Activated naive CD8-positive, alpha-beta T cell treated with anti-CD3 and anti-CD28 coated beads for 36 hours (primary cell): ENCODE results near the gene ZNF346. TPM values are rescaled to one million over a fixed set of nuclear protein-coding genes. Genes with fewer than 3 reads are reported as not detected.
"Not testable (repeated sequence)": the region's sequence is repeated elsewhere in the genome, so short reads cannot be mapped to it uniquely, and the experiment has no call there.

Experiments used
- DNase-seq: peaks from one replicate; pipeline ENCODE4 v3.0.0; 2021
- H3K27ac Mint-ChIP-seq: one replicate; pipeline ENCODE4 v1.8.0; 2022; ENCODE audit warnings: mild to moderate bottlenecking, moderate library complexity, mixed read lengths
- H3K27me3 Mint-ChIP-seq: one replicate; pipeline ENCODE4 v1.8.0; 2022; ENCODE audit warnings: mild to moderate bottlenecking, mixed read lengths
- H3K36me3 Mint-ChIP-seq: one replicate; pipeline ENCODE4 v1.8.0; 2021; ENCODE audit warnings: mild to moderate bottlenecking, mixed read lengths
- H3K4me1 Mint-ChIP-seq: one replicate; pipeline ENCODE4 v1.8.0; 2021; ENCODE audit warnings: mixed read lengths
- H3K4me3 Mint-ChIP-seq: one replicate; pipeline ENCODE4 v1.8.0; 2022; ENCODE audit warnings: mild to moderate bottlenecking, moderate library complexity, mixed read lengths
- H3K9me3 Mint-ChIP-seq: one replicate; pipeline ENCODE4 v1.8.0; 2022; ENCODE audit warnings: mixed read lengths
- total RNA-seq, 2 experiments: library from RNA; stranded (reverse); gene quantifications; one replicate each; pipeline ENCODE4 v1.2.3, GENCODE V29; 2021

The ZNF346 gene
- total RNA-seq, 2 experiments from 2014 or later: 16.7 to 18.2 TPM

GRCh38 chr5:176998828-176999227 lies 23.7 kb upstream of the ZNF346 start:
- Mint-ChIP-seq H3K36me3 (peaks cover 41% of the 10 kb centered on the region), H3K27ac (no peak overlapping the region), H3K9me3 (peaks cover 5% of the 10 kb centered on the region), H3K27me3 (no peaks in the 10 kb centered on the region), H3K4me1 (peaks cover 25% of the 10 kb centered on the region), H3K4me3 (no peak overlapping the region)
- DNase-seq: no peak

DNA sequence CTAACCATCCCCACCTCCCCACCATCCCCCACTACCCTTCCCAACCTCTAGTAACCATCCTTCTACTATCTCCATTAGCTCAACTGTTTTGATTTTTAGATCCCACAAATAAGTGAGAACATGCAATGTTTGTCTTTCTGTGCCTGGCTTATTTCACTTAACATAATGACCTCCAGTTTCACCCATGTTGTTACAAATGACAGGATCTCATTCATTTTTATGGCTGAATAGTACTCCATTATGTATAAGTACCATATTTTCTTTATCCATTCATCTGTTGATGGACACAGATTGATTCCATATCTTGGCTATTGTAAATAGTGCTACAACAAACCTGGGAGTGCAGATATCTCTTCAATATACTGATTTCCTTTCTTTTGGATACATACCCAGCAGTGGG lies 23.0 kb upstream of the ZNF346 start:
- not testable (repeated sequence) for H3K27me3 Mint-ChIP-seq, DNase-seq, H3K9me3 Mint-ChIP-seq, H3K27ac Mint-ChIP-seq, H3K4me3 Mint-ChIP-seq
- peaks cover 37% of the 10 kb centered on the region for H3K36me3 Mint-ChIP-seq
- H3K4me1 Mint-ChIP-seq: peaks cover 31% of the 10 kb centered on the region

DNA sequence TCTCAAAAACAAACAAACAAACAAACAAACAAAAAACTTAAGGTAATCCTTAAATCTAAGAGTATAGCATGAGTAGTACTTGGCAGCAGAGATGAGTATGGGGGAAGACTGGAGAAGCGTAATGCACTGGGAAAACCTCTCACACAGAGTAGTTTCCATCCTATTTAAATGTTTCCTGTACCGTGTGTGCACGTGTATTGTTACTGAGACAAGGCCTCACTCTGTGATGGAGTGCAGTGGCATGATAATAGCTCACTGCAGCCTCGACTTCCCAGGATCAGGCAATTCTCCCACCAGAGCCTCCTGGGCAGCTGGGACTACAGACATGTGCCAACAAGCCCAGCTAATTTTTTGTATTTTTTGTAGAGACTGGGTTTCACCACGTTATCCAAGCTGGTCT lies 18.8 kb upstream of the ZNF346 start:
- H3K4me3 Mint-ChIP-seq: no peak overlapping the region
- no peak overlapping the region for H3K27ac Mint-ChIP-seq
- H3K4me1 Mint-ChIP-seq: peaks cover 31% of the 10 kb centered on the region
- H3K27me3 Mint-ChIP-seq: no peaks in the 10 kb centered on the region
- H3K9me3 Mint-ChIP-seq: no peaks in the 10 kb centered on the region
- peaks cover 24% of the 10 kb centered on the region for H3K36me3 Mint-ChIP-seq
- no peak for DNase-seq

GRCh38 chr5:177004961-177005360 lies 17.5 kb upstream of the ZNF346 start:
- H3K9me3 Mint-ChIP-seq: no peaks in the 10 kb centered on the region
- peak overlapping the region; percentile 92 for H3K4me3 Mint-ChIP-seq
- no peak overlapping the region for H3K27ac Mint-ChIP-seq
- H3K36me3 Mint-ChIP-seq: peaks cover 16% of the 10 kb centered on the region
- peaks cover 26% of the 10 kb centered on the region for H3K4me1 Mint-ChIP-seq
- no peaks in the 10 kb centered on the region for H3K27me3 Mint-ChIP-seq
- DNase-seq: no peak

DNA sequence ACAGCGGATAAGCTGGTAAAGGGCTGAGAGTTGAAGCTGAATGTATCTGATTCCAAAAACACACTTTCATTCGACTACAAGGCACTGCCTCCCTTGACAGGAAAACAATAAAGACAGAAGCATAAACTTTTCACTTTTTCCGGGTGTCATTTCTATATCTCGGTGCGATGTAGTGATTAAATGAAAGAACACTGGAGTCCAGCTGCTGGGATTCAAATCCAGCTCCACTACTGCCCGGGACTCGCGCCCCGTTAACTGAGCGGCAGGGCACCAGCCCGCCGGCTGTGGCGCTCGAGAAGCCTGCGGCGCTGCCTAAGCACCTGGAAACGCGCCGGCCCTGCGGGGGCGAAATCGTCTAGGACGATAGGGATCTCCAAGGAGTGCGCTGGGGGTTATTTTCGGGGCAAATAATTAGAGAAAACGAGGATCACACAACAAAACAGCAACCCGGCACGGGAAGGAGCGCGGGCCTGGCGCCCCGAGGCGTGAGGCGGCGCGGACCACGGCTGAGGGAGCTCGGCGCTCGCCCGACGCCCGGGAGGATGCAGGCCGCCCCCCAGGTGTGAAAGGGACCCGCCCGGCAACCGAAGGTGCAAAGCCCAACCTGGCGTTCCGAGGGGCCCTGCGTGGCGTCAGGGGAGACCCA lies 16.8 kb upstream of the ZNF346 start:
- no peaks in the 10 kb centered on the region for H3K9me3 Mint-ChIP-seq
- H3K4me1 Mint-ChIP-seq: peaks cover 23% of the 10 kb centered on the region
- H3K27ac Mint-ChIP-seq: peak overlapping the region; percentile 92
- no peaks in the 10 kb centered on the region for H3K27me3 Mint-ChIP-seq
- H3K36me3 Mint-ChIP-seq: peaks cover 14% of the 10 kb centered on the region
- H3K4me3 Mint-ChIP-seq: peak overlapping the region; percentile 92
- peak; percentile 65 for DNase-seq

GRCh38 chr5:177006265-177006972 lies 16.1 kb upstream of the ZNF346 start, which contains the start of gene UIMC1:
UIMC1 (minus strand) TSS chr5:177006779; CDS start chr5:176982615, 24,164 bp downstream.
- H3K9me3 Mint-ChIP-seq: no peaks in the 10 kb centered on the region
- H3K4me1 Mint-ChIP-seq: peaks cover 23% of the 10 kb centered on the region
- peak within 1 kb of the TSS; percentile 92 for H3K27ac Mint-ChIP-seq
- peak; percentile 94 for DNase-seq
- H3K27me3 Mint-ChIP-seq: no peaks in the 10 kb centered on the region
- peak within 1 kb of the TSS; percentile 92 for H3K4me3 Mint-ChIP-seq
- H3K36me3 Mint-ChIP-seq: peaks cover 10% of the 10 kb centered on the region

DNA sequence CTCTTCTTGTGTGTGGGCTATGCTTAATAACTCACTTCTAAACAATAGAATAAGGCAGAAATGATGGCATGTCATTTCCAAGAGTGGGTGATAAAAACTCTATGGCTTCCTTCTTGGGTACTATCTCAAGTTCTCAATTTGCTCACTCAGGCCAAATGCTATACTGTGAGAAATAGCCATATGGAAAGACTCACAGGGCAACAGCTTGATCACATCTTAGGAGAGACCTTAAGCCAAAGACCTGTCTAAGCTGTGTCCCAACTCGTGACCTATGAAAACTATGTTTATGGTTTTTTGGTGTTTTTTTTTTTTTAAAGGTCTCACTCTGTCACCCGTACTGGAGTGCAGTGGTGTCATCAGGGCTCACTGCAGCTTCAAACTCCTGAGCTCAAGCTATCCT lies 13.8 kb upstream of the ZNF346 start:
- Mint-ChIP-seq H3K4me1 (peaks cover 23% of the 10 kb centered on the region), H3K4me3 (no peak overlapping the region), H3K36me3 (peaks cover 9% of the 10 kb centered on the region), H3K9me3 (no peaks in the 10 kb centered on the region), H3K27me3 (no peaks in the 10 kb centered on the region), H3K27ac (no peak overlapping the region)
- DNase-seq: no peak

GRCh38 chr5:177010153-177010552 lies 12.3 kb upstream of the ZNF346 start:
- H3K4me3 Mint-ChIP-seq: no peak overlapping the region

DNA sequence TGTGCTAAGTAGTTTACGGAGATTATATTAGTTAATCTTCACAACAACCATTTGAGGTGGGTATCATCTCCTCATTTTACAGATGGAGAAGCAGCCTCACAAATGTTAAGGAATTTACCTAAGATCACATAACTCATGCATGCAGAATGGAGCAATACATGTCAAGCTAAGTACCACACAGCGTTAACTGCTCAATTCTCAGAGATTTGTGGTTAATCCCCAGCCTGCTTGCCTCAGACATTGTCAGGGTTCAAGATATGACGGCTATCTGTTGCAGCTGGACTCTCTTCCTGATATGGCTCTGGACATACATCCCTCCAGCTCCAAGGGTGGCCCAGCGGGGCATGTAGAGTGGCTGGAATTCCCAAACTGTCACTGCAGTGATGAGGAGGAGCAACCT lies 7.3 kb upstream of the ZNF346 start:
- no peak for DNase-seq
- Mint-ChIP-seq H3K4me1 (no peaks in the 10 kb centered on the region), H3K27ac (no peak overlapping the region), H3K27me3 (no peaks in the 10 kb centered on the region), H3K4me3 (no peak overlapping the region), H3K36me3 (peaks cover 2% of the 10 kb centered on the region), H3K9me3 (no peaks in the 10 kb centered on the region)

More at GRCh38 chr5:177010153-177010552, 12.3 kb upstream of the ZNF346 start:
- DNase-seq: no peak
- peaks cover 10% of the 10 kb centered on the region for H3K36me3 Mint-ChIP-seq
- no peaks in the 10 kb centered on the region for H3K9me3 Mint-ChIP-seq
- peaks cover 15% of the 10 kb centered on the region for H3K4me1 Mint-ChIP-seq
- H3K27ac Mint-ChIP-seq: no peak overlapping the region
- H3K27me3 Mint-ChIP-seq: no peaks in the 10 kb centered on the region

GRCh38 chr5:177018341-177018740 lies 4.2 kb upstream of the ZNF346 start:
- Mint-ChIP-seq H3K9me3 (no peaks in the 10 kb centered on the region), H3K4me1 (peaks cover 7% of the 10 kb centered on the region), H3K27me3 (no peaks in the 10 kb centered on the region), H3K27ac (no peak overlapping the region), H3K36me3 (peaks cover 3% of the 10 kb centered on the region), H3K4me3 (no peak overlapping the region)
- no peak for DNase-seq

DNA sequence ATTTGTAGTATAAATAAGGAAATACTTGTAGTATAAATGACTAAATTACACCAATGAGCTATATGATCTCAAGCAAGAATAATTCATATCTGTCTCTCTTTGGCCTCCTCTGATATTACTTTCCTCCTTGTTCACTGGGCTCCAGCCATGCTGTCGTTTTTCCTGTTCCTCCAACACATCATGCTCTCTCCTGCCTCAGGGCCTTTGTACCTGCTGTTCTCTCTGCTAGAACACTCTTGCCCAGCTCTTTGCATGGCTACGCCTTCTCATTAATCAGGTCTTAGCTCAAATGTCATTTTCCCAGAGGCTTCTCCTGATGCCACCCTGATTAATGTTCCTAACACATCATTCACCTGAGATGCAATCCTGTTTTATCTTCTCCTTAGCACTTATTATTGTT lies 2.5 kb upstream of the ZNF346 start:
- H3K27me3 Mint-ChIP-seq: no peaks in the 10 kb centered on the region
- H3K27ac Mint-ChIP-seq: no peak overlapping the region
- H3K36me3 Mint-ChIP-seq: peaks cover 10% of the 10 kb centered on the region
- H3K9me3 Mint-ChIP-seq: no peaks in the 10 kb centered on the region
- DNase-seq: no peak
- no peak overlapping the region for H3K4me3 Mint-ChIP-seq
- H3K4me1 Mint-ChIP-seq: peaks cover 18% of the 10 kb centered on the region

- no peaks in the 10 kb centered on the region for H3K9me3 Mint-ChIP-seq
Observed at GRCh38 chr5:177023303-177023664, 788 bp downstream of the ZNF346 start.

GRCh38 chr5:177024559-177024958 lies 2.1 kb downstream of the ZNF346 start:
- no peak overlapping the region for H3K27ac Mint-ChIP-seq
- H3K4me3 Mint-ChIP-seq: peak overlapping the region; percentile 32
- H3K36me3 Mint-ChIP-seq: peaks cover 32% of the 10 kb centered on the region
- no peak for DNase-seq
- H3K4me1 Mint-ChIP-seq: peaks cover 27% of the 10 kb centered on the region
- no peaks in the 10 kb centered on the region for H3K9me3 Mint-ChIP-seq
- H3K27me3 Mint-ChIP-seq: no peaks in the 10 kb centered on the region

More at GRCh38 chr5:177023303-177023664, 788 bp downstream of the ZNF346 start:
- Mint-ChIP-seq H3K36me3 (peaks cover 24% of the 10 kb centered on the region), H3K27ac (peak overlapping the region; percentile 91), H3K4me3 (peak overlapping the region; percentile 97), H3K4me1 (peaks cover 27% of the 10 kb centered on the region), H3K27me3 (no peaks in the 10 kb centered on the region)
- no peak for DNase-seq

- H3K27me3 Mint-ChIP-seq: no peaks in the 10 kb centered on the region
- no peak for DNase-seq
- no peaks in the 10 kb centered on the region for H3K9me3 Mint-ChIP-seq
- peaks cover 38% of the 10 kb centered on the region for H3K36me3 Mint-ChIP-seq
- H3K4me3 Mint-ChIP-seq: no peak overlapping the region
- H3K27ac Mint-ChIP-seq: no peak overlapping the region
- H3K4me1 Mint-ChIP-seq: peaks cover 27% of the 10 kb centered on the region
Observed at GRCh38 chr5:177025101-177025601, 2.7 kb downstream of the ZNF346 start.

- Mint-ChIP-seq H3K27me3 (no peaks in the 10 kb centered on the region), H3K27ac (no peak overlapping the region), H3K9me3 (peaks cover 7% of the 10 kb centered on the region), H3K4me1 (peaks cover 24% of the 10 kb centered on the region), H3K36me3 (peaks cover 57% of the 10 kb centered on the region), H3K4me3 (no peak overlapping the region)
- no peak for DNase-seq
Observed at GRCh38 chr5:177027665-177028064, 5.2 kb downstream of the ZNF346 start.
